T-helper 22 cell (primary cell): ENCODE results near the gene WDR26.
"Not testable (repeated sequence)": the region's sequence is repeated elsewhere in the genome, so short reads cannot be mapped to it uniquely, and the experiment has no call there.

Experiments
- DNase-seq: peaks from one replicate; pipeline ENCODE4 v3.0.0-alpha.2; 2020; ENCODE audit warnings: low read depth

WDR26 gene

GRCh38 chr1:224348137-224348536 lies 86.5 kb downstream of the WDR26 start:
- DNase-seq: no peak

DNA sequence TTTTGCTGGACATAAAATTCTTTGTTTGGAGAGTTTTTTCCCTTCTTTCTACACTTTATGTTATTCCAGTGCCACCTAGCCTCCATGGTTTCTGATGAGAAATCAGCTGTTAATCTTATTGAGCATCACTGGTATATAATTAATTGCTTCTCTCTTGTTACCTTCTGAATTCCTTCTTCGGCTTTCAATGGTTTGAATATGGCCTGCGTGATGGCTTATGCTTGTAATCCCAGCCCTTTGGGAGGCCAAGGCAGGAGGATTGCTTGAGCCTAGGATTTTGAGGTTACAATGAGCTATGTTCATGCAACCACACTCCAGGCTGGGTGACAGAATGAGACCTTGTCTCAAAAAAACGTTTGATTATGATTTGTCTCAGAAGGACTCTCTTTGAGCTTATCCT lies 90.9 kb downstream of the WDR26 start:
- no peak for DNase-seq

GRCh38 chr1:224340453-224341384 lies 93.9 kb downstream of the WDR26 start:
- DNase-seq: not testable (repeated sequence)

DNA sequence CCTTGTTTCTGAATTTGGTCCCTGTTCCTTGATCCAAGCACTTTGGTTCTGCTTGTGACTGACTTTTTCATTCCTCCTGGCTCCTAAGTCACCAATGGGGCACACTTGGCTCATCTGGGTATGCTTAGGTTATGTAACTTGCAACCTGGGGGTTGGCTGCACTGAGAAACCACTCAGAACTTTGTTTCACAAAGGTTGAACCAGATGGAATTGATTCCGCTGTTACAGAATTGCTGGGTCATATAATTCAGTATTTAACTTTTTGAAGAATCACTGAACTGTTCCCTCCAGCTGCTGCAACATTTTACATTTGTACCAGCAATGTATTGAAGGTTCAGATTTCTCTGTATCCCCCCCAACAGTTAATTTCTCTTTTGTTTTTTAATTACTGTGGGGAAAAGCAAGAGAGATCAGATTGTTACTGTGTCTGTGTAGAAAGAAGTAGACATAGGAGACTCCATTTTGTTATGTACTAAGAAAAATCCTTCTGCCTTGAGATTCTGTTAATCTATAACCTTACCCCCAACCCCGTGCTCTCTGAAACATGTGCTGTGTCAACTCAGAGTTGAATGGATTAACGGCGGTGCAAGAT lies 95.1 kb downstream of the WDR26 start:
- DNase-seq: no peak

- no peak for DNase-seq
Observed at GRCh38 chr1:224338150-224338838, 96.3 kb downstream of the WDR26 start.
